Renal cortical epithelial cell (primary cell): ENCODE results near the gene DCST2. TPM values are rescaled to one million over a fixed set of nuclear protein-coding genes. Genes with fewer than 3 reads are reported as not detected.

Experiments
- DNase-seq: peaks from one replicate; pipeline ENCODE4 v3.0.0-alpha.2; 2011; ENCODE audit warnings: low read depth
- total RNA-seq: library from RNA; depleted of rRNA; stranded (reverse); fragments of >200 nt; gene quantifications from 2 replicates; pipeline ENCODE4 v1.2.3, GENCODE V29; 2014

Gene DCST2
- total RNA-seq, 1 donor from 2014 or later: 0.05 TPM

DNA sequence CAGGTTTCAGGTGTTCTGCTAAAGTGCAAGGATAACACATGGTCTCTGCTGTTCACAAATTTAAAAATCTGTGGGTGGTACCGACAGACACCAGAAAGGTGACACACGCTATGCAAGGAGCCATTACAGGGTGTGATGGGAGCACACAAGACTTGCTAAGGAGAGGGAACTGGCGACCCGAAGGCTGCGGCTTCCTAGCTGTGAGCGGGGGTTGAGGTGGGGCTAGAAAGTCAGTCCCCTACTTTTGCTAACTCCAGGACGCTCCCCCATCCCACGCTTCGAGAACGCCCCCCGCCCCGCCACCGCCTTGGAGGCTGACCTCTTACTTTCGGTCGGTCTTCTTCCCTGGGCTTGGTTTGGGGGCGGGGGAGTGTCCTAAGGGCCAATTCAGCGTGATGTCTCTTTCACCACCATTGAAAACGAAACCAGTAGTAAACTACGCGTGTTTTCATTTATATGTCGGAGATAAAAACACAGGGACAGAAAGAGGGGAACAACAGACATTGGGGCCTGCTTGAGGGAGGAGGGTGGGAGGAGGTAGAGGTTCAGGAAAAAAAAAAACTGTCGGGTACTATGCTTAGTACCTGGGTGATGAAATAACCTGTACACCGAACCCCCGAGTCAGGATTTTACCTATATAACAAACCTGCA is 58.0 kb downstream of the DCST2 start:
- peak; percentile 46 for DNase-seq

DNA sequence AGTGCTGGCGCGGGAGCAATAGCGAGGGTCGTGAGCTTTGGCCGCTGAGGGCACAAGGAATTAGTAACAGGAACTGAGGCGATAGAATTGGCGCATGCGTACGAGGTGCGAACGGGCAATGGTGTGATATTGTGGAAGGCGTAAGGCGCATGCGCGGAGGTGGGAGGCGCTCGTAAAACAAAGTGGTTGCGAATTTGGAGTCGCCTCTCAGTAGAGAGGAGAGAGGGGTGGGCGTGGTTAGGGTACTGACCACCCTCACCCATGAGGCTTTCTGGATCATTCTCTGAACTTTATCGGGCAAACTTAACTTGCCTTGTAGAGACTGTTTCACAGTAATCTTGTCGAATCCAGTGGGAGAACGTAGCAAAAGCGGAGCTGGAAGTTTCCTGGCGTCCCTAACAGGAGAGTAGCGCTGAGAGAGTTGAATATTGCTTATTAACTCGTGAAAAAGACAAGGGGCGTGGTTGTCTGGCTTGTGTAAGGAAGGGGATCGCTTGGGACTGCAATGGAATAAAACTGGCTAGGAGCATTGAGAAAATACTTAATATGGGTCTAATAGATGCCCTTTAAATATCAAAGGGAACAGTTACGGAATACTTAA is 58.7 kb downstream of the DCST2 start:
- peak; percentile 92 for DNase-seq

DNA sequence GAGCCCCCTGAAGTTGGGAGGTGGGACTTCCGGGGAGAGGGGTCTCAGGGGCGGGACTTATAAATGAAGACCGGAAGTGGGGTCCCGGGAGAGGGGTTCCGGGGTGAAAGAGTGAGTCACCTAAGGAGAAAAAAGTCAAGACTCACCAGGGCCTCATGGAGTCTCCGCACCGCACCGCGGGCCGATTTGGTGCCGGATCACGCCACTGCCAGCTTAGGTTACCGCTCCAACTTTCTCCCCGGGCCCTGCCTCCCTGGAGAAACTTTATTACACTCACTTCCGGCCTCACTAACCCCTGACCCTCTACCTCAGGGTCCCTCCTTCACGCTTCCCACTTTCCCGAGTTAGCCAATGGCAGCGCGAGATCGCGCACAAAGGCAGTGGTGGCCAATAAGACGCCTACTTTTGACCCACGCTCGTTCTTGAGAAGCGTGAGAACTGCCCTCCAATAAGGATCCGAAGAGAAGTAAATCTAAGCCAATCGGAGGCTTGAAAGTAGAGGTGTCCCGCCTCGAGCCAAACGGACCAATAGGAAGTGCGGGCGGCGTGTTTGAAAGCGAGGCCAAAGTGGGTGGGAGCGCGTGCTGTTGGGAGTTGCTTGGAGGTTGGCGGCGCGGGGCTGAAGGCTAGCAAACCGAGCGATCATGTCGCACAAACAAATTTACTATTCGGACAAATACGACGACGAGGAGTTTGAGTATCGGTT is 59.3 kb downstream of the DCST2 start, which contains the start of gene CKS1B:
Gene CKS1B, plus strand, starts transcription at position 580 of the 706 bp plus-strand sequence. Its CDS starts 65 bp downstream, at position 645.
- DNase-seq: peak; percentile 100

DNA sequence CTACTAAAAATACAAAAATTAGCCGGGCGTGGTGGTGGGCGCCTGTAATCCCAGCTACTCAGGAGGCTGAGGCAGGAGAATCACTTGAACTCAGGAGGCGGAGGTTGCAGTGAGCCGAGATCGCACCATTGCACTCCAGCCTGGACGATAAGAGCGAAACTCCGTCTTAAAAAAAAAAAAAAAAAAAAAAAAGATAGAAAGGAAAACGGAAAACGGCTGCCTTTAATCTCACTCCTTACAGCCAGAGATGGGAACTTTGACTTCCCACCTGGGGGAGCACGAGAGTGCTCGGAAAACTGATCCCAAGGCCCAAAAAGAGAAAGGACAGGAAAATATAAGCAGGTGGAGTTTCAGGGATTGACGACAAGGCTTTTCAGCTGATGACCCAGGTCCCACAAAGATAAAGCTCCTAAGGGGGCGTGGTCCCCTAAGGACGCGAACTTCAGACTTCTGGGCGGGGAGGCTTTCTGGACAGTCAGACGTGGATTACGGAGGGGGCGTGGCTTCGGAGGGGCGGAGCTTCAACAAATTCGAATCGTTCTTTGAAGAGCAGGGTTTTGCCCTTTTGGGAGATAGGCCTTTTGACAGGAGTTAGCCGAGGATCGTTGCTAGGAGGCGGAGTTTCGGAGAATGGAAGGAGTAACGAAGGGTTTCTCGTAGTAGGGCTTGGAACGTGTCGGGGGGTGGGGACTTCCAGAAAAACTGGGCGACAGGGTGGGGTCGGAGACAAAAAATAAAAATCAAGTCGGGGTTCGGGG is 60.1 kb downstream of the DCST2 start:
- peak; percentile 94 for DNase-seq

DNA sequence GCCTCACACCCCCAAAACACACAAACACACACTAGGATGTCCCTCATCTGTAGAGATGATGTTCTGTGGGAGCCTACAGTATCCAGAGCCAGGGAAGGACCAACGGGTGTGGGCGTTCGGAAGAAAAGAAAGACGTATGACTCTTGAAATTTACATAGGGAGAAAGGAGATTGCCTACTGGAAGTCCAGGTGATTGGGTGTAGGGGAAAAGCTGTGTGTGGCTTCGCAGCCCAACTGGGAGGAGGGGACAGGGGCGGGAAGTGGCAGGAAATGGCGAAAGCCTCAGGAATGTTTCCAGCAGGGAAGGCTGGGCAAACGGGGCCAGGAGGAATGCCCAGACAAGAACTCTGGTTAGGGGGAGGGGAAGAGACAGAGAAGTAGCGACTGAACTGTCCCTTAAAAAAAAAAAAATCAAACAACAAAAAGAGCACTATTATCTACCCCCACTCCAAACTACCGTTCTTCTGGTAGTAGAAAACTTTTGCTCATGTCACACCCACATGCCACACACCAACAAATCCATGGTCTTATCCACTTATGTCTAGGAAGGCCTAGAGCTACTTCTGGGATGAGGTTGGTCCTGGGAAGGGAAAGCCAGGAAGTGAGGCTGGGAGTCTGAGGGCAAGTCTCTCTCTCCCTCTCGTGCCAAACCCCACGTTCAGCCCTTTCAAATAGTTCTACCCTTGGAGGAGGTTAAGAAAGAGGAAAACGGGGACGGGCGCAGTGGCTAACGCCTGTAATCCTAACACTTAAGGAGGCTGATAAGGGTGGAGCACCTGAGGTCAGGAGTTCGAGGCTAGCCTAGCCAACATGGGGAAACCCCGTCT is 60.9 kb downstream of the DCST2 start:
- DNase-seq: peak; percentile 96

DNA sequence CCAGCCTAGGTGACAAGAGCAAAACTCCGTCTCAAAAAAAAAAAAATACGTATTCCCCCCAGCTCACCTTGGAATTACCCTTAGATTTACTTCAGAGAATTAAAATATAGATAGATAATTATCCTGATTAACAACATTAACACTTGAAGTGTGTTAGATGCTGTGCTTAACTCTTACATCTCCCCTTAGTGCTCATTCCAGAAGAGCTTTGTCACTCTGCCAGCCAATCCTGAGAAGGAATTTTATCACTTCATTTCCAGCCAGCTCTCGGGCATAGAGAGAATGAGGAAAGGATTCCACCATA is 61.4 kb downstream of the DCST2 start:
- DNase-seq: no peak

DNA sequence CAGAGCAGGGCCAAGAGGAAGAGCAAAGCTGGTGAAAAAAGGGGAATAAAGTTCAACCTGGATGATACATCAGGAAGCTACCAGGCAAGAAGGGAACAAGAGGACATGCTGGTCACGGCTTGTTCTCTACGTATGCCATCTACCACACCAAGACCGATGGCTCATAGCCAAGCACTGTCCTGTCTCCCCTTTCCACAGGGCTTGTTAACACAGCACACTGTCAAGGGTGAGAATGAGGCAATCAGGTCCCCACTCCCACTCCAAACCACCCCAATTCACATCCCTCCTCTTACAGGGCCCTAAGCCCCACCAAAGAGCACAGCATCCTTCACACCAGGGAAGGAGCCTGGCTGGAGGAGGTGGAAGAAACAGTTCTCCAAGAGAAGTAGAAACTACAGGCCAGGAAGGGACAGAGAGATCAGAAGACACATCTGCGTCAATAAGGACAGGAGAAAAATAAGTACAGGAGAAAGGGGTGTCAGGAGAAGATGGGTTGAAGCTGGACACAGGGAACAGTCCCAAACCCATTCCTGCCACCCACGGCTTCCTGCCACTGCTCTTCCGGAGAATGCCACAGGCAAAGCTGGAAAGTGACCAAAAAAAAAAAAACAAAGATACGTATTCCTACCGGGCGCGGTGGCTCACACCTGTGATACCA is 62.1 kb downstream of the DCST2 start:
- DNase-seq: peak; percentile 49

DNA sequence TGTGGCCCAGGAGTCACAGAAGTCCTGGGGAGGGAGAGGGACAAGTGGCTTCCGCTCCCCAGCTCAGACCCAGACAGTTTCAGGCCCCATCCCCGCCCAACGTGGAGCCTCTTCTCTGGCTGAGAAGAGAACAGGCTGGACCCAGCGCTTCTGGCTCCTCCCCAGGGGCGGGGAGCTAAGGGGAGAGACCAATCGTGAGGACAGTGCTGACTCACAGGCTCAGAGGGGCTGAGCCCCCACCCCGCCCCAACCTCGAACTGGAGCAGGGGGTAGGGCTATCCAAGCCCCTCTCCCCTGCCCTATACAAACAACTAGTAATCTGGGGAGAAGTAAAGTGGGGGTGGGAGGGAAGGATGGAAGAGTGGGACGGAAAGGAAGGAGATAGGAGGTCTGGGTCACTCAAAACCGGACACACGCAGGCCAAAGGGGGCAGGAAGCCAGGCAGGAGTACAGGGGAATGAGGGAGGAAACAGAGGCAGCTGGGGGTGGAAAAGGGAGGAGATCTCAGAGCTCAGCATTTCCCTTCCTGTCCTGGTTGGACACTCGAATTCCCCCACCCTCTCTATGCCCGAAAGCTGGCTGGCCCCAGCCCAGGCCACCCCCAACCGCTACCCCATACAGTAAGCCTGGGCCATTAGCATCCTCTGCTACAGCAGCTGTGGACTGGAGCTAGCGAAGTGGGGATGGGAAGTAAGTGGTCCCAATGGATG is 62.8 kb downstream of the DCST2 start, which contains the start of gene SHC1:
Gene SHC1, minus strand, starts transcription at position 117 of the 710 bp plus-strand sequence. CDS start 221 bp downstream, outside the sequence.
- DNase-seq: peak; percentile 77

DNA sequence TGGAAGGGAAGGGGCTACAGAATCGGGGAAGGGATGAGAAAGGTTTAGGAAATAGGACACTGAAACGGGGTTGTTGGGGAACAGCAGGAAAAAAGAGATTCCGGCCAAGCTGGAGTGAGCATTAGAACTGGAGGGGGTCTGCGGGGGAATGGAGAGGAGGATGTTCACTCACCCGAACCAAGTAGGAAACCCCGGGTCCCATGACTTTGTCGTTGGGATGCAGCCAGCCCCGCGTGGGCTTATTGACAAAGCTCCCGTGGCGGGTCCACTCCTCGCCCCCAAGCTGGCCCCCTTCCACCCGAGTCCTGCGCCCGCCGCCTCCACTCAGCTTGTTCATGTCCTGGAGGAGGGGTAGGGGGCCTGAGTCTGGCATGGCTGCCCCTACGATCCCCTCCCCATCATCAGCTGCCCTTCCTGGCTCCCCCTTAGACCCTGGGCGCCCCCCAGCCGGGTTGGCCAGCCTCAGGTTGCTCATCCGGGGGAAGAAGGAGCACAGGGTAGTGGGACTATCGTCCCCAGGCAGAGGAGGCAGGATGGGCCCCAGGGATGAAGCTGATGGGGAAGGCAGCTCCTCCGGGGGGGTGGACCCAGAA is 63.6 kb downstream of the DCST2 start:
- no peak for DNase-seq

DNA sequence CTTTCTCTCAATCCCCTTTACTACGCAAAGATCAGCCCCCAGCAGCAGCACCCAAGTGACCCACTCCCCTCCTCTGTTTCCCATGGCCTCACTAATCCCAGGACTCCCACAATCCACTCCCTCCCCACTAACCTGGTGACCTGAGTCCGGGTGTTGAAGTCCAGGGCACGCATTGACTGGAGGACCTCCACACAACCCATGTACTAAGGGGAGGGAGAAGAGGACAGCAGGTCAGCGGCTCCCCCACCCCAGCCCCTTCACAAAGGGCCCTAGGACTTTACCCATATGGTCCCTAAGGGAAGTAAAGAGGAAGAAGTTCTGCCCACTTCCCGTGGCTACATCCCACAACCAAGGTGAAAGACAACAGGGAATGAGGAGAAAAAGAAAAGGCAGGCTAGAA is 64.3 kb downstream of the DCST2 start:
- DNase-seq: no peak

DNA sequence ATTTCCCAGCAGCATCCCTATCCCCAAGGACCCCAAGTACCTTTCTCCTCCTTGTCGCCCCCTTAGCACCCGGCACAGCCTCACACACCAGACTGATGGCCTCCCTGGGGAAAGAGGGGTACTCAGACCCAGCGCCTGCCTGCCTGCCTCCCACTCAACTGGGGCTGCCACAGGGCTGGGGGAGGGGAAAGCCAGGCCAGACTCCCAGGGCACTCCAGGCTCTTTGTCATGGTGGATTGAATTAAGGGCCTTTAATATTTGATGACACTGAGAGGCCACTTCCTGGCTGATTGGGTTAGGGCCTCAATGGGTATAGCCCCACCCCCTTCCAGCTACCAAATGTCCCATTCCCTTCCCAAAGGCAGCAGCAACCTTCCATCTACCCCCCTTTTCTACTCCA is 64.8 kb downstream of the DCST2 start:
- DNase-seq: no peak

Other genes with a start within 250 kb of the DCST2 start
- gene KCNN3, start 163.5 kb downstream of the DCST2 start, total RNA-seq: under 0.01 TPM in 1 of 2 replicates, not detected in the other
- 4.0 and 8.8 TPM in 2 replicates for gene PMVK, start 97.1 kb downstream of the DCST2 start, total RNA-seq
- gene PBXIP1, start 77.7 kb downstream of the DCST2 start, total RNA-seq: 81.3 and 141 TPM in 2 replicates
- gene PYGO2, start 72.0 kb downstream of the DCST2 start, total RNA-seq: 5.4 and 18.4 TPM in 2 replicates
- gene SHC1, start 63.0 kb downstream of the DCST2 start, total RNA-seq: 107 and 140 TPM in 2 replicates
- gene CKS1B, start 59.1 kb downstream of the DCST2 start, total RNA-seq: 23.4 and 106 TPM in 2 replicates
- gene FLAD1, start 50.4 kb downstream of the DCST2 start, total RNA-seq: 21.6 and 32.5 TPM in 2 replicates
- 0.60 TPM in 1 of 2 replicates, not detected in the other for gene LENEP, start 40.2 kb downstream of the DCST2 start, total RNA-seq
- gene ZBTB7B, start 31.0 kb downstream of the DCST2 start, total RNA-seq: 29.2 and 36.5 TPM in 2 replicates
- gene DCST1, start within 50 bp of the DCST2 start, total RNA-seq: not detected in 2 replicates
- gene ADAM15, start 17.5 kb upstream of the DCST2 start, total RNA-seq: 47.9 and 137 TPM in 2 replicates
- gene EFNA4, start 30.0 kb upstream of the DCST2 start, total RNA-seq: 9.5 and 12.5 TPM in 2 replicates
- gene EFNA3, start 45.1 kb upstream of the DCST2 start, total RNA-seq: 1.4 and 2.4 TPM in 2 replicates
- 68.3 and 80.4 TPM in 2 replicates for gene EFNA1, start 94.1 kb upstream of the DCST2 start, total RNA-seq
- gene SLC50A1, start 102.1 kb upstream of the DCST2 start, total RNA-seq: 16.7 and 63.0 TPM in 2 replicates
- gene DPM3, start 106.8 kb upstream of the DCST2 start, total RNA-seq: 12.7 and 30.9 TPM in 2 replicates
- gene KRTCAP2, start 139.5 kb upstream of the DCST2 start, total RNA-seq: 65.4 and 102 TPM in 2 replicates
- gene TRIM46, start 140.1 kb upstream of the DCST2 start, total RNA-seq: 2.6 and 5.9 TPM in 2 replicates
- 21.7 and 52.9 TPM in 2 replicates for gene THBS3, start 174.1 kb upstream of the DCST2 start, total RNA-seq
- 36.8 and 72.8 TPM in 2 replicates for gene MTX1, start 174.9 kb upstream of the DCST2 start, total RNA-seq
- gene ENTREP3, start 221.7 kb upstream of the DCST2 start, total RNA-seq: 5.6 and 10.2 TPM in 2 replicates
- 23.6 and 42.1 TPM in 2 replicates for gene SCAMP3, start 228.6 kb upstream of the DCST2 start, total RNA-seq
- 12.0 and 33.1 TPM in 2 replicates for gene CLK2, start 239.7 kb upstream of the DCST2 start, total RNA-seq
- 1.0 and 1.7 TPM in 2 replicates for gene HCN3, start 243.7 kb upstream of the DCST2 start, total RNA-seq